ENCODE results near the gene DGCR8.
"Not testable (repeated sequence)": the region's sequence is repeated elsewhere in the genome, so short reads cannot be mapped to it uniquely, and the experiment has no call there.

DGCR8 gene

DNA sequence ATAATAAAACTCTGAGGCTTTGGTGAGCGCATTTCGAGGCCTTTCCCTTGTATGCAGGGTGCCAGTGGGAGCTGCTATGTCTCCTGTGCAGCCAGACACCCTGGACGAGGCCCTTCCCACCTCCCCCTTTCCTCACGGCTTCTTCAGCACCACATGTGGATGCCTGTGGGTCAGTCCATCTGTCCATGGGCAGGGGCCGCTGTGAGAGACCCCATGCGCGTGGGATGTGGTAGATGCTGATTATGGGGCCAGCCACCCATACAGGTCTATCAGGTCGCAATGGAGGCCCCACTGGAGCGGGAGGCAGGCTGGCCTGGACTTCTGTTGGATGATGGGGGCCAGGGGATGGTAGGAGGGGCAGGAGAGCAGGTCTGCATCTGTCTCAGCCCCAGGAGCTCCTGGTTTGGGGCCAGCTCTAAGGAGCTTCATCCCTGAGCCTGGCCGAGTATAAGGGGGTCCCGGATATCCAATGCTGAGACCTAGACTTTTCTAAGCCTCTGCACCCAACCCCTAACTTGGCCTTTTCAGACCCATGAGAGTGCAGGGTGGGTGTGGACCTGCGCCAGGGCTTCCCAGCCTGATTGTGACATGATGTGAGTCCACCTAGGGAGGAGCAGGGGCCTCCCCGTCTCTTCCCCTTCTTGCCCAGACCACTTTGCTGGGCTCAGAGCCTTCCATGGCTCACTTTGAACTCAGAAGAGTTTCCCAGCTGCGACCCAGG, 14.0 kb upstream of the DGCR8 start:
- TF ChIP-seq POLR2A (IDR thresholded peaks at IDR 0.05; ENCODE audit: low read depth, low read length), result no peak
- DNase-seq (ENCODE audit: insufficient read length, low spot score), result no peak
- no peak for FAIRE-seq

GRCh38 chr22:20066617-20067383, 13.2 kb upstream of the DGCR8 start:
- no peak for TF ChIP-seq POLR2A (IDR thresholded peaks at IDR 0.05; ENCODE audit: low read depth, low read length)
- DNase-seq (ENCODE audit: insufficient read length, low spot score), result no peak
- no peak for FAIRE-seq

DNA sequence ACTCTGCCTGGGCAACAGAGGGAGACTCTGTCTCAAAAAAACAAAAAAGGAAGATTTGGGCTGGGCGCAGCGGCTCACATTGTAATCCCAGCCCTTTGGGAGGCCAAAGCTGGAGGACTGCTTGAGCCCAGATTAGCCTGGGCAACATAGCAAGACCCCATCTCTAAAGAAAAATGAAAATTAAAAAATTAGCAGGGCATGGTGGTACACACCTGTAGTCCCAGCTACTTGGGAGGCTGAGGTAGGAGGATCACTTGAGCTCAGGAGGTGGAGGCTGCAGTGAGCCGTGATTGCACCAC, 12.7 kb upstream of the DGCR8 start:
- not testable (repeated sequence) for FAIRE-seq; DNase-seq (ENCODE audit: insufficient read length, low spot score)

GRCh38 chr22:20068640-20069039, 11.4 kb upstream of the DGCR8 start:
- TF ChIP-seq POLR2A (IDR thresholded peaks at IDR 0.05; ENCODE audit: low read depth, low read length), result no peak
- FAIRE-seq, result no peak

DNA sequence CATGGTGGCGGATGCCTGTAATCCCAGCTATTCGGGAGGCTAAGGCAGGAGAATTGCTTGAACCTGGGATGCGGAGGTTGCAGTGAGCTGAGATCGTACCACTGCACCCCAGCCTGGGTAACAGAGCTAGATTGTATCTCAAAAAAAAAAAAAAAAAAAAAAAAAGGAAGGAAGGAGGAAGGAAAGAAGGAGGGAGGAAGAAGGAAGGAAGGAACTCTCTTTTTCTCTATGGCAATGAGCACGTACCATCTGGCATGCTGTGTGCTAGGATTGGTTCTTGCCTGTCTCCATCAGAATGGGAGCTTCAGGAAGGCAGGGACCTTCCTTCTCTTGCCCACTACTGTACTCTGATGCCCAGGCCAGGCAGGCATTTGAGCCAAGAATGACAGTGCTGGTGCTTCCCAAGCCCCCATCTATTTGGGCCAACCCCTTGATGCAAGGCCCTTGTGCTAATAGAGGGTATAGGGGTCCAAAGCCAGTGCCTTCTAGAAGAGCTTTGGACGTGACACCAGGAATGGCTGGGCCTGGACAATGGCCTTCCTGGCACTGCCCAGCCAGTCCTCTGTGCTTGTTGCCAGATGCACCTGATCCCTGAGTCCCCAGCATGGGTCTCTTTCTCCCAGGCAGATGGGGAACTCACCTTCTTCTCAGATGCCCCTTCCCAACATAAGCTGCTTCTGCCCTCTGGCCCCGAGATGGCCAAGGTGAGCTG, 10.6 kb upstream of the DGCR8 start:
- no peak for FAIRE-seq
- DNase-seq (ENCODE audit: insufficient read length, low spot score), result no peak
- no peak for TF ChIP-seq POLR2A (IDR thresholded peaks at IDR 0.05; ENCODE audit: low read depth, low read length)

More at GRCh38 chr22:20068640-20069039, 11.4 kb upstream of the DGCR8 start:
- no peak for DNase-seq (ENCODE audit: insufficient read length, low spot score)

- DNase-seq (ENCODE audit: insufficient read length, low spot score) (no peak), FAIRE-seq (no peak)
- TF ChIP-seq POLR2A (IDR thresholded peaks at IDR 0.05; ENCODE audit: low read depth, low read length), result no peak
These were observed 8.5 kb upstream of the DGCR8 start for GRCh38 chr22:20071524-20071972.

DNA sequence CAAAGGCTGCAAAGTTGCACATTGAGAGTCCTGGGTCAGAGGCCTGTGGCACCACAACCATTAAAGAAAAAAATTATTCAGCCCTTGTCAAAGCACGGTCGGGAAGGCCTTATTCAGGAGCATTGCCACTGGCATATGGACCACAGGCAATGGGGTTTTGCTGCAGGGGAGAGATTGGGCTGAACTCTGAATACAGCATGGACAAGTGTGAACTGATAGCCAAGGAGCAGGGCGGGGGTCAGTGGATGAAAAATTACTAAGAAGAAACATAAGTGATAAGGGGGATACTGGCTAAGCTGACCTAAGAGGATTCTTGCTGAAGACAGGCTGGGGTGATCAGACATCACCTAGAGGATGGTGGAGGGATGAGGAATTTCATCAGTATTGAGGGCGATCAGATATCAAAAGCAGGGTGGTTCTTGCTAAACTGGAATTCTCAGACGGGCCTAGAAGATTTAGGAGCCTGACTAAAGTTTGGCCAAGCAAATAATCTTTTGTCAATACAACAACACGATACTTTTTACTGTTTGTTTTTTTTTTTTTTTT, 3.3 kb upstream of the DGCR8 start:
- no peak for TF ChIP-seq POLR2A (IDR thresholded peaks at IDR 0.05; ENCODE audit: low read depth, low read length)
- FAIRE-seq (no peak), DNase-seq (ENCODE audit: insufficient read length, low spot score) (no peak)

GRCh38 chr22:20080445-20080775, 369 bp downstream of the DGCR8 start:
- FAIRE-seq (no peak), DNase-seq (ENCODE audit: insufficient read length, low spot score) (peak; percentile 40)
- no peak for TF ChIP-seq POLR2A (IDR thresholded peaks at IDR 0.05; ENCODE audit: low read depth, low read length)

DNA sequence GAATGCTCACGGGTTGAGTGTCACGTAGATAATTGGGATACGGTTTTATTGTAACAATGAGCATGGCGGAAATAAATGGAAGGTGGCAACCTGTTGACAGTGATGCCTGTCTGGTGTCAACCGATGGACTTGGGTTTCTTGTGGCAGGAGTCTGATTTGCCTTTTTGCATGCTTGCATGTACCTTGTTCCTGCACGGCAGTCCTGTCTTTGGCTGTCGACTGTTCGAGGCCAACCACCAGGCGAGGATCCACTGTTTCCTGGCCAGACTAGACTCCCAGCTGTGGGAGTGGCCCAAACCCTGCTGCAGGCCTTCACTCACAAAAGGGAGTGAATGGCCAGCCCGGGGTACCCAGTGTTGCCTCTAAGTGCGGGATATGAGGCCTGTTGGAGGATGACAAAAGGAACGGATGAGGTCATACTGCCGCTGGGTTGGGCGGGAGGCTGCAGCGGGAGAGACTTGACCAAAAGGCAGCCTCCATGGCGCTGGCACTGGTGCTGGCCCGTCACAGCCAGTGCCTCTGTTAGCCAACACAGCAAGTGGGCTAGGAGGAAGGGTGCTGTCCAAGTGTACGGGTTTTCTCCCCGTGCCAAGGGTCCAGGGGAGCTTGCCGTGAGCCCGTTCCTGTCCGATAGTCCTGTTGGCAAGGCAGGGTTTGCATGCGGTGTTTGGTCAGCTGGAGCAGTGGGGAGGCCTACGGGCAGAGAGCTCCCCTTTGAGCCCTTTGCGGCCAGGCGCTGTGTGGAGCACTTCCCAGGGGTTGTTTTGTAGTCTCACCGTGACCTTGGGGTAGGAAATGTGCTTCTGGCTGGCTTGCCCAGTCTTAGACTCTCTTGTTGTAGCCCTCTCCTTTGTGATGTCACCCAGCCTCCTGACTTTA, 974 bp downstream of the DGCR8 start:
- FAIRE-seq, result no peak
- DNase-seq (ENCODE audit: insufficient read length, low spot score), result peak; percentile 36
- no peak for TF ChIP-seq POLR2A (IDR thresholded peaks at IDR 0.05; ENCODE audit: low read depth, low read length)

DNA sequence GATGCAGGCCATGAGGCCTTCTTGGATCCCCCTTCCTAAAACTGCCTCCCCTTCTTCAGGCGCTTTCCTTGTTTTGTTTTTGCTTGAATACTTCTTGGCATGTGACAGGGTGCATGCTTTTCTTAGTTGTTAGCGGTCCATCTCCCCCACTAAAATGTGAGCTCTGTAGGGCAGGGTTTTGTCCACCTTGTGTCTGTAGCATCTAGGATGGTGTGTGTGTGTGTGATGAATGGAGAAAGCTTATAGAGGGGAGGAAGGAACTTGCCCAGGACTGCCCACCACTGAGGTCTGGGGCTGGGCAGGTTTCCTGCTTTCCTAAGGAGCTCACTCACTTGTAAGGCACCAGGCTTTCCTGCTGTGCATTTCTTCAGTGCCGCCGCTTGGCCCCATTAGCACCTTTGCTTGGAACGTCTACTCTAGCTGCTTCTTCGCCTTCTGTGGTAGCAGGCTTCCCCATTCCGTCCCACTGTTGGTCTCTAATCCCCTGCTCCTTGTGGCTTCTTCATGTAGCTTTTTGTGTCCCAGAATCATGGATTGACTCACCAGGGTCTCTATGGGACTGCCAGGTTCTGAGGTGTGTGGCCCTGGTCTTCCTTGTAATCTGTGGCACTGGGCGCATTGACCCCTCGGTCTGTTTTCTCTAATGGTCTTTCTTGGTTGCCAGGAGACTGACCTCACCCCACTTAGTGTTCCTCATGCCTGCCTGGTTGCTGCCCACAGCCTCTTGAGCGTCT, 3.3 kb downstream of the DGCR8 start:
- FAIRE-seq (no peak), DNase-seq (ENCODE audit: insufficient read length, low spot score) (no peak)
- TF ChIP-seq POLR2A (IDR thresholded peaks at IDR 0.05; ENCODE audit: low read depth, low read length), result no peak

- TF ChIP-seq POLR2A (IDR thresholded peaks at IDR 0.05; ENCODE audit: low read depth, low read length), result no peak
- DNase-seq (ENCODE audit: insufficient read length, low spot score) (no peak), FAIRE-seq (no peak)
These were observed 4.0 kb downstream of the DGCR8 start for GRCh38 chr22:20083891-20084546.

Data from H54 (cell line).